ENCODE measurements around the gene RMDN2.
"Not testable (repeated sequence)": the region's sequence is repeated elsewhere in the genome, so short reads cannot be mapped to it uniquely, and the experiment has no call there.

RMDN2 gene

GRCh38 chr2:37934591-37935513 is 9.8 kb downstream of the RMDN2 start:
- DNase-seq, result no peak

- not testable (repeated sequence) for DNase-seq
Measured at GRCh38 chr2:37937568-37937967, 12.5 kb downstream of the RMDN2 start.

GRCh38 chr2:37941267-37941666 is 16.2 kb downstream of the RMDN2 start:
- DNase-seq, result not testable (repeated sequence)

- DNase-seq, result no peak
Measured at GRCh38 chr2:37944268-37944667, 19.2 kb downstream of the RMDN2 start.

GRCh38 chr2:37947306-37947705 is 22.2 kb downstream of the RMDN2 start:
- no peak for DNase-seq

GRCh38 chr2:37962018-37962739 is 37.1 kb downstream of the RMDN2 start:
- DNase-seq, result not testable (repeated sequence)

GRCh38 chr2:37962740-37963121 is 37.6 kb downstream of the RMDN2 start:
- not testable (repeated sequence) for DNase-seq

- not testable (repeated sequence) for DNase-seq
Measured at GRCh38 chr2:37963901-37964300, 38.8 kb downstream of the RMDN2 start.

GRCh38 chr2:37966326-37966725 is 41.2 kb downstream of the RMDN2 start:
- no peak for DNase-seq

- DNase-seq, result no peak
Measured at GRCh38 chr2:37969731-37970130, 44.6 kb downstream of the RMDN2 start.

- no peak for DNase-seq
Measured at GRCh38 chr2:37971971-37972370, 46.9 kb downstream of the RMDN2 start.

GRCh38 chr2:37973615-37974353 is 48.7 kb downstream of the RMDN2 start:
- no peak for DNase-seq

GRCh38 chr2:37975808-37976207 is 50.7 kb downstream of the RMDN2 start:
- DNase-seq, result no peak

- DNase-seq, result no peak
Measured at GRCh38 chr2:37976411-37976810, 51.3 kb downstream of the RMDN2 start.

- no peak for DNase-seq
Measured at GRCh38 chr2:37982147-37982582, 57.1 kb downstream of the RMDN2 start.

- no peak for DNase-seq
Measured at GRCh38 chr2:37982847-37983246, 57.8 kb downstream of the RMDN2 start.

- DNase-seq, result no peak
Measured at GRCh38 chr2:37983719-37984118, 58.6 kb downstream of the RMDN2 start.

- no peak for DNase-seq
Measured at GRCh38 chr2:37984176-37984575, 59.1 kb downstream of the RMDN2 start.

- DNase-seq, result no peak
Measured at GRCh38 chr2:37984589-37984988, 59.5 kb downstream of the RMDN2 start.

GRCh38 chr2:37985333-37985732 is 60.2 kb downstream of the RMDN2 start:
- no peak for DNase-seq

GRCh38 chr2:37987098-37987775 is 62.1 kb downstream of the RMDN2 start:
- no peak for DNase-seq

GRCh38 chr2:37992601-37993000 is 67.5 kb downstream of the RMDN2 start:
- DNase-seq, result no peak

- no peak for DNase-seq
Measured at GRCh38 chr2:37993143-37993542, 68.1 kb downstream of the RMDN2 start.

Data from SIG-M5 (cell line).